Fibroblast of the conjunctiva (primary cell): ENCODE data around the gene TAS1R2.

Experiments
- DNase-seq: peaks from one replicate; pipeline ENCODE4 v3.0.0-alpha.2; 2010; ENCODE audit warnings: low read depth

TAS1R2 gene

DNA sequence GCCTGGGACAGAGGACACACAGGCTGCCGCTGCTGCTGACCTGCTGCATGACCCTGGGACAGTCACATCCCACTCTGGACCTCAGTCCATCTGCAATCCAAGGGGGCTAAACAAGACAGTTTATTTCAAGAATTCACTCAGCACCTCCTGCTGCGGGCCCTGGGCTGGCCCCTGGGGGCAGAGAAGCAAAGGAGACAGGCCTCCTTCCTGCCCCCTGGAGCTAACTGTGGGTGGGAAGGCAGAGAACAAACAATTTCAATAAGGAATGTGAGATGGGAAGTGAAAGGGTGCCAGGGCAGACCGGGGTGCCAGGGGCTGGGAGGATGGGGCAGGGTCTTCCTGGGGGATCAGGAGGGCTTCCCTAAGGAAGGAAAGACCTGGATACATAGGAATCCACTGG is 60.0 kb downstream of the TAS1R2 start:
- no peak for DNase-seq

DNA sequence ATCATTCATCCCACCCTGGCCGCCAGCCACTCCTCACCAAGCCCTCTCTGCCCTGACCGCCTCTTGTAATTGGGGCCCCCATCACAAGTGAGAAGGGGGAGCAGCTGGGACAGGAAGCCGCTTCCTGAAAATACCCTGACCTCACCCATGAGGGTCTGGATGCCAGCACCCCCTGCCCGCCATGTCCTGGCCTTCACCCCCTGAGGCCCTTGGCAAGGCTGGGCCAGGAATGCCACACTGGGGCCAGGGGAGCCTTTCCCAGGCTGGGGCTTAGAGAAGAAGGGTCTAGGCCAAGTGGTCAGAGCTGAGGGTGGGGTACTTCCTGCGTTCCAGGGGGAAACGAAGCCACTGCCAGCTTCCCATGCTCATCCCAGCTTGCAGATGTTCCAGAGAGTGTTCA is 60.5 kb downstream of the TAS1R2 start:
- no peak for DNase-seq

DNA sequence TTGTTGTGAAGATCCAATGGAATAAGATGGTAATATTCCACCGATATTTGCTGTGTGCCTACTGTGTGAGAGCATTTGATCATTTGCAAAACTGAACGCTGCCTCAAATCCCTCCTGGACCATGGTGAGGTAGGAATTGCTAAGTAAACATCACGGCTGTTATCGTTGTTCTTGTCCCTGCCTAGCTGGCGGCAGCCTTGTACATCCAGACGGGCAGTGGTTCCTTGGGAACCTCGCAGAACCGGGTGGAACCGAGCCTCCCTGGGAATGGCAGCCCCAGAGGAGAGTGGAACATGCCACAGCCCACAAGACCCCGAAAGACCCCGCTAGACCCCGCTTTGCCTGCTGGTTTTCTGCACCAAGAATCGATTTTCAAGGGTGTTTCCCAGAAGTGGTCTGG is 60.9 kb downstream of the TAS1R2 start:
- no peak for DNase-seq

DNA sequence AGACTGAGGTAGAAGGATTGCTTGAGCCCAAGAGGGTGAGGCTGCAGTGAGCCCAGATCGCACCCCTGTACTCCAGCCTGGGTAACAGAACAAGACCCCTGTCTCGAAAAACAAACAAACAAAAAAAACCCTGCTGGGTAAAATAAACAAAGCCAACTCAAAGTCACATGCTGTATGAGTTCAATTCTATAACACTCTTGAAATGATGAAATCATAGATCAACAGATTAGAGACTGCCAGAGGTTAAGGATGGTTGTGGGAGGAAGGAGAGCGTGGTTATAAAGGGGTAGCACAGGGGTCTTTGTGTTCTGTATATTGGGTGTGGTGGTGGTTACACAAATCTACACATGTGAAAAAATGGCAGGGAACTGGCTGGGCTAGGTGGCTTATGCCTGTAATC is 62.5 kb downstream of the TAS1R2 start:
- no peak for DNase-seq

DNA sequence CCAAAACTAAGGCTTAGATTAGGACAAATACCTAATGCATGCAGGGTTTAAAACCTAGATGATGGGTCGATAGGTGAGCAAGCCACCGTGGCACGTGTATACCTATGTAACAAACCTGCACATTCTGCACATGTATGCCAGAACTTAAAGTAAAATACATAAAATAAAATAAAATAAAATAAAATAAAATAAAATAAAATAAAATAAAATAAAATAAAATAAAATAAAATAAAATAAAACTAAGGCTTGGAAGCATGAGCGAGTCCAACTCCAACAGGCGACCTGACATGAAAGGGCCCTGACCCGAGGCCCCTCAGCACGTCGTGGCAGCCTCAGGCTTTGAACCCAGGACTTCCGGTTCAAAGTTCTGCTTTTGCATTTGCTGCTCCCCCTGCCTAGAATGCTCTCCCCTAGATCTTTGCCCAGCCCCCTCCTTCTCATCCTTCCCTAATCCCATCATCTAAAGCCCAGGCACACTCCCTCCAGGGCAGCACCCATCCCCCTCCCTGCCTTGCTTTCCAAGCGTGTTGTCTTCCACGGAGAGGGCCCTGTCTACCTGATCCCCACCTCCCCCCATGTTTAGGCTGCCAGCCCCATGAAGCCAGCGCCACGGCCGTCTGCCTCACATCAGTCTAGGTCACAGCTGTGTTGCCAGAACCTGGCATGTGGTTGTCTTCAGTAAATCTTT is 64.3 kb downstream of the TAS1R2 start:
- DNase-seq = no peak

DNA sequence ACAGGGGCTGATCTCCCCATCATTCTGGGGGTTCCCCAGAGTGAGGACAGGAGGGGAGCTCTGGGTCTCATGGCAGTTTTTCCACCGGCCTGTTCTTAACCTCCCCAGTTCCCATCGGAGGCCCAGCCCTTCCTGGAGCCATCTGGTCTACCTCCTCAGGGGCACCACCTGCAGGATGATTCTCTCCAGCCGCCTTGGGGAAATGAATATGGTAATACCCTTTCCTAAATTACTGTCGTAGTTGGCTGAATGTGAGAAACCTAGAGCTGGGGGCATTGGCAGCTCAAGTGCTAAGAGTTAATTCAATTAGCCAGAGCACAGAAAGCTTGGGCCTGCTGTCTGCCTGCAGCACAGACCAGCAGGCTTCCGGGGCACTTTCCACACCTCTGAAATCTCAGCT is 64.9 kb downstream of the TAS1R2 start:
- DNase-seq = no peak

DNA sequence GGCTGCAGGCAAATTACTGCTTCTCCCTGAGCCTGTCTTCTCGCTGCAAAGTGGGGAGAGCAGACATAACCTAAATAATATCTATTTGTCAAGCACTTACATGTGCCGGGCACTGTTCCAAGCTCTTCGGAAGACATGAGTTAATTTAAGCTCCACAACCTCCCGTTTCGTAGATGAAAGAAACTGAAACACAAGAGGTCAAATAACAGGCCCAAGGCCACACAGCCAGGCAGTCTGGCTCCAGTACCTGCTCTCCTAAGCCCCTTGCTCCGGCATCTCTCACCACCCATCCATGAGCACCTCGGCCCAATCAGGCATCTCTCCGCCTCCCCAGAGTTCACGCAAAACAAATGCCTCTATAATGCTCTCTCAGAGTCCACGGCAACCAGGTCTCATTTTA is 65.4 kb downstream of the TAS1R2 start:
- no peak for DNase-seq

DNA sequence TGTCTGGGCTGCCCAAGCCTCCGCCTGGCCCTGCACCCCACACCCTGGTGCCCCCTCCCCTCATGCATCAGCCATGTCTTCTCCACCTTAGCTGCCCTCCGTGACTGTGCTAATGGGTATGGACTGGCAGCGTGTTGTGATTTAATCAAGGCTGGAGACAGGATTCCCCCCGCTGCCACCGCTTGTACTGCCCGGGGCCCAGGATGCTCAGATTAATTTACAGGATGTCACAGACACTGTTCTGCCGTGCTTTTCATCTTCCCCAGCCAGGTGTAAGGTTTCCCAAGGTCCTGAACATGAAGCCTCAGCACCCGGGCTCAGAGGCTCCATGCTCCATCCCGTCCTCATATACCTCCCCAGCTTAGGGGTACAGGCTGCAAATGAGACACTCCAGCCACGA is 66.3 kb downstream of the TAS1R2 start:
- DNase-seq = no peak

DNA sequence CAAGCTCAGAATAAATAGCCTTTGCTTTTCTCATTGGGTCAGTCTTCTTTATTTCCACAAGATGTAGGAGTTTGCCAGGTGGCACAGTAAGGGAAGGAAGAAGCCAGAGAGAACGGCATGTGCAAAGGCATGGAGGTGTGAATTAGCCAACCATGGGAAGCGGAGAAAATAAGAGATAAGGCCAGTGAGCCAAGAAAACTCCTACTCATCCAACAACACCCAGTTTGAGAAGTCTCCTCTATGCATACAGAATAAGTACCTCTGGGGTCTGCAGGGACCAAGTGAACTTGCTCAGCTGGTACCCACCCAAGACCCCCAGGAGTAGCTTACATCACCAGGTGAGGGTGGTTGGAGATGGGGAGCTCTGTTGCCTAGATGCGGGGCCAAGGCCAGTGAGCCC is 66.7 kb downstream of the TAS1R2 start:
- no peak for DNase-seq
